Subcutaneous adipose tissue (tissue), 4 donors: ENCODE data around the gene PTPRA. TPM values are rescaled to one million over a fixed set of nuclear protein-coding genes. Genes with fewer than 3 reads are reported as not detected.

Source experiments
- total RNA-seq, 4 donors: library from RNA; depleted of rRNA; stranded (reverse); fragments of >200 nt; gene quantifications; one replicate each; pipeline ENCODE4 v1.1.0, GENCODE V29; 2016
- TF ChIP-seq, protein P1 (sequence below): fragments of 450-650 bp; IDR thresholded peaks from one replicate; pipeline ENCODE4 v1.5.1; 2016; ENCODE audit warnings: low read depth, mild to moderate bottlenecking, control low read depth, antibody characterized with exemption, moderate library complexity

Gene PTPRA
- total RNA-seq, 4 donors from 2014 or later = 64.4 to 99.5 (median 95.3) TPM

DNA sequence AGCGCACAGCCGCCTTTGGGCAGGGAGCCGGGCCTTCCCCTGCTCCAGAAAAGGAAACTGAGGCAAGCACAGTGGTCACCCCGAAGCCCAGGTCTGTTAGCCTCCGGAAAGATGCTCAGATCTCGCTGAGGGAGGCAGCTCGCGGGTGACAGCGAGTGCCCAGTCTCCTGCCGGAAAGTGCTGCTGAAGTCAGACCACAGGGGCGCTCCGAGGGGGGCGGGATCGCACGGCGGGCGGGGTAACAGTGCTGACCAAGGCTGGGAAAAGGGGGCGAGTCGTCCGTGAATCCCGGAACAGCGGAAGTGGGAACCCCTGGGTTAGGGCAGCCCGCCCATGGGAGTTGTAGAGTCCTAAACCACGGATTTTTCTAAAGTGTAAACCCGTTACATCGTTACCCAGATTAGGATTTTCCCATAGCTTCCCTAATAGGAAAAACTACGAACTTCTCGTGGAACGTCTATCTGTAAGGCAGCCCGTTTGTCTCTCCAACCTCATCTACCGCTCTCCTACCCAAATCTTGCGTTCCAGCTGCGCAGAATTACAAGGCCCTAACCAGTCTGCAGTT is 32.2 kb upstream of the PTPRA start:
- TF ChIP-seq, protein P1, sequence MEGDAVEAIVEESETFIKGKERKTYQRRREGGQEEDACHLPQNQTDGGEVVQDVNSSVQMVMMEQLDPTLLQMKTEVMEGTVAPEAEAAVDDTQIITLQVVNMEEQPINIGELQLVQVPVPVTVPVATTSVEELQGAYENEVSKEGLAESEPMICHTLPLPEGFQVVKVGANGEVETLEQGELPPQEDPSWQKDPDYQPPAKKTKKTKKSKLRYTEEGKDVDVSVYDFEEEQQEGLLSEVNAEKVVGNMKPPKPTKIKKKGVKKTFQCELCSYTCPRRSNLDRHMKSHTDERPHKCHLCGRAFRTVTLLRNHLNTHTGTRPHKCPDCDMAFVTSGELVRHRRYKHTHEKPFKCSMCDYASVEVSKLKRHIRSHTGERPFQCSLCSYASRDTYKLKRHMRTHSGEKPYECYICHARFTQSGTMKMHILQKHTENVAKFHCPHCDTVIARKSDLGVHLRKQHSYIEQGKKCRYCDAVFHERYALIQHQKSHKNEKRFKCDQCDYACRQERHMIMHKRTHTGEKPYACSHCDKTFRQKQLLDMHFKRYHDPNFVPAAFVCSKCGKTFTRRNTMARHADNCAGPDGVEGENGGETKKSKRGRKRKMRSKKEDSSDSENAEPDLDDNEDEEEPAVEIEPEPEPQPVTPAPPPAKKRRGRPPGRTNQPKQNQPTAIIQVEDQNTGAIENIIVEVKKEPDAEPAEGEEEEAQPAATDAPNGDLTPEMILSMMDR = no peak

GRCh38 chr20:2845607-2846006 is 27.7 kb upstream of the PTPRA start:
- TF ChIP-seq, protein P1 = no peak

DNA sequence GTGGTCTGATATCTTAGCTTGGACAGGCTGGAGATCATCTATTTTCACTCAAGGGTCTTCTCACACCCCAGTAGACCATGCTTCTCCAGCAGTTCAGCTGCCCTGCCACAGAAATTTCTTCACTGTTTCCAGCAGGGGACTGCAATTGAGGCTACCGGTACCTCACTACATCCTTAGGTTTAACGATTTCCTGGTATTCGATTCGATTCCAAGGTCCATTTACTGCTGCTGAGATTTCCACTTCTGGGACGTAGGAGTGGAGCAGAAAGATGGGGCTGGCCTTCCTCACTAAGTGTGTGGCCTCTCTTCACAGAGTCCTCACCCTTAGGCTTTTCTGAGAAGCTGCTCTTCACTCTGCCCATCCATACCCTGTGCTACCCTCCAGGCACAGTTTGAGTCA is 26.6 kb upstream of the PTPRA start:
- TF ChIP-seq, protein P1 = no peak

DNA sequence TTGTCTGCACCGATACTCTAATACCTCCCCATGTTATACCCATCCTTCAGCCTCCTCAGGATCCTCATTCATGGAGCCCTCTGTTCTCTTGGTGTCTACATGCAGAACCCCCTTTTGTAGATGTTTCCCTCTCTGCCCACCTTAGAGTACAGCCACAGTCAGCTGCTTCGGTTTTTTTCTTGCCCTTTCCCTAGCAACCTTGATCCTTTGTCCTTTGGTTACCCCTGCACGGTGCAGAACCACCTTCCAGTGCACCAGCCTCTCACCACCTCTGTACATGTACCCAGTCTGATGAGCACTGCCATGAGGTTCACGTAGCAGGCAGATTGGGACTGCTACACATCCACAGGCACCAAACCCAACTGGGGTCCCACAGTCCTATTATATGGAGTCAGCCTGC is 25.5 kb upstream of the PTPRA start:
- TF ChIP-seq, protein P1 = no peak

DNA sequence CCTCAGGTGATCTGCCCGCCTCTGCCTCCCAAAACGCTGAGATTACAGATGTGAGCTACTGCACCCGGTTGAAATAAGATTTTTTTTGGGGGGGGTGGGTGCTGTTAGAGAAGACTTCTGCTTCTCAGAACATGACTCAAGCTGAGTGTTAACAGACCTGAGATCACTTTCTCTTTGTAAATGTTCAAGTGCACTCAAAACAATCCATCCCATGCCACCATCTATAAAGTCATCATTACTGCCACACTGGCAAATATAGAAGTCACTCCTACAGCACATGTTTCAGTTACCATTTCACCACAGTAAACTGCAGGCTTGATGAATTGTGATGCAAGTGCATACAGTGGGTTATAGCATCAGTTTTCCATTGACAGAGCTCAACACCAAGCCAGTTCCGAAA is 23.8 kb upstream of the PTPRA start:
- TF ChIP-seq, protein P1 = no peak

DNA sequence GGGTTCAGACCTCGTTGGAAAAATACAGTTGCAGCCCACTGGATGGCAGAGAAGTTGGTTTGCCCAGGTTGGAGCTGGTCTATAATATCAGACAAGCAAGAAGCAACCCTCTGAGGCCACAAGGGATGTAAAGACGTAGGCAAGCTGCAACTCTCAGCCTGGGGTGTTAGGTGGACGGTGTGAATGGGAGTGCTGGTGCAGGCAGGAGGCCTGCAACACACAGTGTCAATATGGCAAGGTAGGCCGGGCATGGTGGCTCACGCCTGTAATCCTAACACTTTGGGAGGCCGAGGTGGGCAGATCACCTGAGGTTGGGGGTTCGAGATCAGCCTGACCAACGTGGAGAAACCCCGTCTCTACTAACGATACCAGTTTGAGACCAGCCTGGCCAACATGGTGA is 22.2 kb upstream of the PTPRA start:
- TF ChIP-seq, protein P1 = no peak

DNA sequence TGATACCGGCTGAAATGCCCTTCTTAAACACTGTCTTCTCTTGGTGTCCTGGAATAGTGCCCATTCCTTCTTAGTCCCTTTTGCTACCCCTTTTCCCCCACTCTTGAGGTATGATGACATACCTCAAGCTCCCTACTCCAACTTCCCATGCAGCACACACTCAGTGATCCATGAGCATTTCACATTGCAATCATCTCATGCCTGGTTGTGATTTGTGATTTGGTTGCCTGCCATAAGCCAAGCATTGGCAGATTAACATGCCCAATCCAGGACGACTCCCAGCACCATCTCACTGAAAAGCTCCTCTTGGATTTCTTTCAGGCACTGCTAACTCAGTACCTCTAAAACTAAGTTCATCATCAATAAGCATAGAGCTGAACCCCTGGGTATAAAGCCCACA is 14.7 kb upstream of the PTPRA start:
- TF ChIP-seq, protein P1 = no peak
